Urinary bladder (tissue), 4 donors: ENCODE results near the gene TNFSF11. TPM values are rescaled to one million over a fixed set of nuclear protein-coding genes. Genes with fewer than 3 reads are reported as not detected.

Experiments
- DNase-seq: peaks from one replicate; pipeline ENCODE4 v3.0.0-alpha.2; 2015; ENCODE audit errors: extremely low spot score
- H3K27ac ChIP-seq: one replicate; pipeline ENCODE4 v1.5.1; 2013; ENCODE audit warnings: low read depth, mild to moderate bottlenecking, moderate library complexity
- H3K36me3 ChIP-seq: one replicate; pipeline ENCODE4 v1.6.1; 2013; ENCODE audit warnings: mild to moderate bottlenecking, moderate library complexity; ENCODE audit not compliant: insufficient read depth
- H3K4me1 ChIP-seq: one replicate; pipeline ENCODE4 v1.6.1; 2013; ENCODE audit warnings: mild to moderate bottlenecking, moderate library complexity; ENCODE audit not compliant: insufficient read depth
- H3K4me3 ChIP-seq: one replicate; pipeline ENCODE4 v1.5.1; 2013; ENCODE audit warnings: low read depth, low read length
- WGBS: extraction: QIAGEN DNeasy Blood & Tissue Kit; methylation state at CpG from one replicate; pipeline ENCODE4 v1.1.7; 2013; 5-methylcytosine and 5-hydroxymethylcytosine counted together
- polyA plus RNA-seq: library from polyadenylated mRNA; stranded (reverse); fragments of 200-250 nt; gene quantifications from one replicate; pipeline ENCODE4 v1.2.3, GENCODE V29; 2013
- total RNA-seq: library from RNA; depleted of rRNA; stranded (reverse); fragments of >200 nt; gene quantifications from one replicate; pipeline ENCODE4 v1.2.3, GENCODE V29; 2014
- donor health status: healthy with polysubstance abuse.
- donor health status: healthy.

Gene TNFSF11
- total and polyA plus RNA-seq, 2 donors, result 0.26 to 0.47 TPM

- DNase-seq, result no peak
- Histone ChIP-seq H3K4me3 (no peak overlapping the region), H3K36me3 (no peaks in the 10 kb centered on the region), H3K4me1 (no peaks in the 10 kb centered on the region), H3K27ac (no peak overlapping the region)
- 91% methylated on average over 5 of the region's 5 CpGs for WGBS
Measured at GRCh38 chr13:42638101-42638500, 64.1 kb downstream of the TNFSF11 start.

DNA sequence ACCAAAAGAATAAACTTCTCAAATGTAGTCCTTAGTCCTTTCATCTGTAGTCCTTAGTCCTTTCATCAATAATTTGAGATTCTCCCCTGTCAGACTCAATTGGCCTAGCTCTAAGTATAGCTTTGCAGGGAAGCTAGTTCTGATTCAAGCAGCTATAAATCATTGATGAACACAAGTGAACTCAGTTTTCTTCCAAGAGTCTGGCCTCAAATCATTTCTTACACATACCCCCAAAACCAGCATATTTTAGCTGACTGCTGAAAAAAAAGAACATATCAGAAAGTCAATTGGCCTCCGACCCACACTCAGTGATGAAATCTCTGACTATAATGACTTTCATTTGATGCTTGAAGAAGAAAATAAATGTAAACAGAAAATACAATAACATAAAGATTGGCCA, 64.9 kb downstream of the TNFSF11 start:
- DNase-seq, result no peak
- WGBS, result 64% methylated on average over 1 of the region's 1 CpG

DNA sequence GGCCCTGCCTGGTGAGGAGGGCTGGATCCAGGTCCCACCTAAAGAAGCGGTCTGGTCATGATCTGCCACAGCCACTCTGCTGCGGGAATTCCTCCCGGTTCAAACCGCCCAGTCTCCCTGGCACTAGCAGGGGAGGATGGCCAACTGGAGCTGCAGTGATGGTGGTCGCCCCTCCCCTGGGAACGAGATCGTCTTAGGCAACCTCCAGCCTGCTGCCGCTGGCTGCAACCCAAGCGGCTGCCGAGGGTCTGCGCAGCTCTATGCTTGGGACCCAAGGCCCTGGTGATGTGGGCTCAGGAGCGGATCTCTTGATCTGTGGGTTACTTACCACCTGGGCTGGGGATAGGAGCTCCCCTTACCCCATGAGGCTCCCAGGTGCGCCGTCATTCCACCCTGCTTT, 69.1 kb downstream of the TNFSF11 start:
- Histone ChIP-seq H3K36me3 (no peaks in the 10 kb centered on the region), H3K4me3 (no peak overlapping the region), H3K4me1 (no peaks in the 10 kb centered on the region), H3K27ac (no peak overlapping the region)
- no peak for DNase-seq
- 95% methylated on average over 14 of the region's 14 CpGs for WGBS

More for the DNA sequence above, 64.9 kb downstream of the TNFSF11 start:
- H3K4me1 ChIP-seq, result no peaks in the 10 kb centered on the region
- H3K36me3 ChIP-seq, result no peaks in the 10 kb centered on the region
- no peak overlapping the region for H3K27ac ChIP-seq
- no peak overlapping the region for H3K4me3 ChIP-seq

DNA sequence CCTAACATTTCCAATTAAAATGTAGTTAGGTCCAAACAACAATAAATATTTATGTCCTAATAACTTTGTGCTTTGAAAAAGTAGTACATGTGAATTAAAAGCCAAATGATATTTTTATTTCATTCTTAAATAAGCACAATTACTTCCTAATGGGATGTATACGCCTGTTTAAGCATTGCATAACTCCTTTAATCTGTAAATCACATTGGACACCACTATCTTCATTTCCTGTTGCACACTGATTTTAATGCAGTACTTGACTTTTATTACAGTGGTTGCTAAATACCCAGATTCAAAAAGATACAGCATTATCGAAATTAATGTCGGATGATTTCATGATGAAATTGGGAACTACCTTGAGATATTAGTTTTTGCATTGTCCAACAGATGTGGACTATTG, 70.9 kb downstream of the TNFSF11 start:
- DNase-seq, result no peak
- no peaks in the 10 kb centered on the region for H3K36me3 ChIP-seq
- H3K4me3 ChIP-seq, result no peak overlapping the region
- WGBS, result 82% methylated on average over 3 of the region's 3 CpGs
- no peaks in the 10 kb centered on the region for H3K4me1 ChIP-seq
- H3K27ac ChIP-seq, result no peak overlapping the region

- WGBS, result 97% methylated on average over 1 of the region's 1 CpG
- no peaks in the 10 kb centered on the region for H3K36me3 ChIP-seq
- no peak for DNase-seq
- H3K4me1 ChIP-seq, result no peaks in the 10 kb centered on the region
- H3K4me3 ChIP-seq, result no peak overlapping the region
- H3K27ac ChIP-seq, result no peak overlapping the region
Measured at GRCh38 chr13:42645717-42646116, 71.8 kb downstream of the TNFSF11 start.

DNA sequence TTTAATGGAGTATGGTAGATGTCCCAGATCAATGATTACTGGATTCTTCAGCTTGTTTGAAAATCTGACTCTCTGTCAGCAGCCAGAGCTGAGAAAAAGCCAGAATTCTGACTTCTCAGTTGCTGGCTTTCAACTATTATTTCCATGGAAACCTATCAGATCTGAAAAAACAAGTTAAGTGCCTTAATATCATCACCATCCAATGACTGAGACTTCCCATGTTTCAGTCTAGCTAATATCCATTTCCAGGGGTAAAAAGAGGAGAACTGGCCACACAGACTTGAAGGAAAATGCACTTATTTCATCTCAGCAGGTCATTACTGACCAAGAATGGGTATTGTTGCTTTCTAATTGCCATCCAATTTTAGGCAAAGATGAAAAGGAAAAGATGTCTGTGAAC, 75.2 kb downstream of the TNFSF11 start:
- H3K4me1 ChIP-seq, result no peaks in the 10 kb centered on the region
- no peak overlapping the region for H3K27ac ChIP-seq
- no peak for DNase-seq
- no peak overlapping the region for H3K4me3 ChIP-seq
- no peaks in the 10 kb centered on the region for H3K36me3 ChIP-seq

- no peak for DNase-seq
- H3K4me3 ChIP-seq, result no peak overlapping the region
- no peaks in the 10 kb centered on the region for H3K4me1 ChIP-seq
- no peaks in the 10 kb centered on the region for H3K36me3 ChIP-seq
- 92% methylated on average over 1 of the region's 1 CpG for WGBS
- no peak overlapping the region for H3K27ac ChIP-seq
Measured at GRCh38 chr13:42649831-42650230, 75.9 kb downstream of the TNFSF11 start.

DNA sequence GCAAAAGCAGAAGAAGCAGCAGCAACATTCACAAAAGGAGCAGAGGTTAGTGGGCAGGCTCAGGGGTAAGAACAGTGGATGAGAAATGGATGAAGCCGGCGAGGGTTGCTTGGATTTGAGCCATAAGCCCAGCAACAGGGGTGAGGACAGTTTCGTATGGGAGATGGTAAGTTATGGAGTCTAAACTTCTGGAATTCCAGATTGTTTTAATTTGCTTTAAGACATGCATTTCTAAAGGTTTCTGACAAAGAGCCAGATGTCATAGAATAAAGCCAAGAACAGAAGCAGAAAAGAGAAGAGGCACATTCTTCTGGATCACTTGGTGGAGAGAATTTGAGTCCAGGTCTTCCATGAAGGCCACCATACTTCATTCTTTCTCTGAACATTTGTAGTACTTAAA, 76.6 kb downstream of the TNFSF11 start:
- Histone ChIP-seq H3K4me1 (no peaks in the 10 kb centered on the region), H3K36me3 (no peaks in the 10 kb centered on the region), H3K27ac (no peak overlapping the region), H3K4me3 (no peak overlapping the region)
- WGBS, result 53% methylated on average over 3 of the region's 3 CpGs
- no peak for DNase-seq

- no peak overlapping the region for H3K4me3 ChIP-seq
- no peak overlapping the region for H3K27ac ChIP-seq
- 94% methylated on average over 6 of the region's 6 CpGs for WGBS
- H3K36me3 ChIP-seq, result no peaks in the 10 kb centered on the region
- no peaks in the 10 kb centered on the region for H3K4me1 ChIP-seq
- no peak for DNase-seq
Measured at GRCh38 chr13:42651936-42652641, 78.1 kb downstream of the TNFSF11 start.

DNA sequence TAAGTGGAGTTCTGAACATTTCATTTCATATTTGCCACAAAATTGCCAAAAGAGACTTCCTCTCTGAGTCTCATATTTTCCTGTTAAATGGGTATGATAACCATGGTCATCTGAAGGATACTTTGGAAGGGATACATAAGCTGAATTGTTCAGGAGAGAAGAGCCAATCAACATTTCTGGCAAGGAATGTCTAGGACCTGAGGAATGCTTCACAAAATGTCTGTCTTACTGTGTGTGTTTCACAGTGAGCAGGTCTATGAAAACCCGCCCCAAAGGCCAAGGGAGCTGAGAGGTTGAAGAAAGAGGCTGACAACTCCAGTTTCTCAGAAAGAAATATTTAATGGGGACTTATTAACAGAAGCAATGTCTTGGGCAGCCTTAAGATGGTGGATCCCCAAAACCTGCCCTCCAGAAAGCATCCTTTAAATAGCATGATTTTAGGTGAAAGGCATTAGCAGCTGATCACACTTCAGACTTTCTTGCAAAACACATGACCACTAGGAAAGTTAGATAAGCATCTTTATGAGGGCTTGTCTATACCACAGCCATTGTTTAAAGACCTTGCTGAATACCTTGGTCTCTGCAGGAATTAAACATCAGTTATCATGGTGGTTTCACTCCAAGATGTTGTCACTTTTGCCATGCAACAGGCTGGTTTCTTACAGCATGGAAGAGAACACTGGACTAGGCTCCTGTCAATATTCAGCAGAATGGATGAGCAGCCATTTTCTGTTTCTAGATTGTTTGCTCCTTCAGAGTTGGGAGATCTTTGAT, 78.9 kb downstream of the TNFSF11 start:
- no peak overlapping the region for H3K27ac ChIP-seq
- 95% methylated on average over 1 of the region's 1 CpG for WGBS
- no peak for DNase-seq

GRCh38 chr13:42653679-42654078, 79.7 kb downstream of the TNFSF11 start:
- 78% methylated on average over 3 of the region's 3 CpGs for WGBS
- Histone ChIP-seq H3K4me3 (no peak overlapping the region), H3K27ac (no peak overlapping the region), H3K36me3 (no peaks in the 10 kb centered on the region), H3K4me1 (no peaks in the 10 kb centered on the region)
- no peak for DNase-seq

More for the DNA sequence above, 78.9 kb downstream of the TNFSF11 start:
- no peaks in the 10 kb centered on the region for H3K4me1 ChIP-seq
- no peak overlapping the region for H3K4me3 ChIP-seq
- H3K36me3 ChIP-seq, result no peaks in the 10 kb centered on the region

DNA sequence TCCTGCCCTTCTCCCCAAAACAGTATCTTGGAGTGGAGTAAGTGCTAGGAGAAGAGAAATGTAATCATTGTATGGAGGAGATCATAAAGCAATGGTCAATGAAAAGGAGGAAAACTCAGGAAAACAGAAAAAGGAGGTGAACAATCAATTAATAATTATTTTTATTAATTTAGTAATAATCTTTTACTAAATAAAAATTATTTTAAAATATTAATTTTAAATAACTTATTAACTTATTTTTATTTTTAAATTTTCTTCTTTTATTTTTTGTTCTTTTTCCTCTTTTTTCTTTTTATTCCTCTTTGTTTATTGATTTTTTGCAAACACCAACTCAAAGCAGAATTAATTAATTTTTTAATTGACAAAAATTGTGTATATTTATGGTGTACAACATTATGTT, 80.3 kb downstream of the TNFSF11 start:
- no peak for DNase-seq
- Histone ChIP-seq H3K36me3 (no peaks in the 10 kb centered on the region), H3K4me1 (no peaks in the 10 kb centered on the region), H3K4me3 (no peak overlapping the region), H3K27ac (no peak overlapping the region)

- no peak for DNase-seq
- 23% methylated on average over 1 of the region's 1 CpG for WGBS
- Histone ChIP-seq H3K4me1 (no peaks in the 10 kb centered on the region), H3K27ac (no peak overlapping the region), H3K4me3 (no peak overlapping the region), H3K36me3 (no peaks in the 10 kb centered on the region)
Measured at GRCh38 chr13:42654722-42655121, 80.8 kb downstream of the TNFSF11 start.

DNA sequence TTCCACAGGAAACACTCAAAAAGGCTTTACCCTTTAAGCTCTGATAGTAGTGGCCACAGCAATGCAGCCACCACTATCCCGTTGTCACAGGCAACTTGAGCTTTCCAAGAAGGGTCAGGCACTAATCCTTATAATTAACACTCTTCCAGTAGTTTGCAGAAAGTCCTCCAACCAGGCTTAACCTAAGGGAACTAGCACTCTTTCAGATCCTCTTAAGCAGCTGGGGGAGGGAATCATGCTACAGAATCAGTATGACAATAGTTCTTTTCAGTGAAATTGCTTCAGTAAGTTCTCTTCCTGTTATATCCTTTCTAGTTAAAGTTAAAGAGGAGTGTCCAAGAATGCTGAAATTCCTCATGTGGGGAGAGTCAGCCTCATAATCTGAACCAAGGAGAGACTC, 82.2 kb downstream of the TNFSF11 start:
- Histone ChIP-seq H3K4me1 (no peaks in the 10 kb centered on the region), H3K27ac (no peak overlapping the region), H3K36me3 (no peaks in the 10 kb centered on the region), H3K4me3 (no peak overlapping the region)
- WGBS, result 37% methylated on average over 1 of the region's 1 CpG
- no peak for DNase-seq
